Motor neuron (in vitro differentiated cells): Measurements from ENCODE around the gene ARL16. TPM values are rescaled to one million over a fixed set of nuclear protein-coding genes. Genes with fewer than 3 reads are reported as not detected.

Source experiments
- ATAC-seq, 8 experiments: fragments of 200-7000 bp; cut with Tn5 transposase; replicated peaks in 6 of 8; 2 replicates each; pipeline ENCODE4 v1.8.0; 2021; ENCODE audit warnings: mild to moderate bottlenecking in 8 of 8, moderate library complexity in 8 of 8
- H3K27ac ChIP-seq, 2 donors: fragments of 250-450 bp; sonication (Bioruptor Pico); 2 replicates each; pipeline ENCODE4 v1.9.0; 2021; ENCODE audit warnings: antibody characterized with exemption in 2 of 2, mild to moderate bottlenecking in 2 of 2, moderate library complexity in 1 of 2
- H3K4me1 ChIP-seq, 2 donors: fragments of 250-450 bp; sonication (Bioruptor Pico); replicated peaks in 1 of 2; 2 replicates each; pipeline ENCODE4 v1.6.1; 2021; ENCODE audit warnings: antibody characterized with exemption in 2 of 2, mild to moderate bottlenecking in 2 of 2, moderate library complexity in 1 of 2
- H3K4me3 ChIP-seq, 5 donors: fragments of 250-450 bp; sonication (Bioruptor Pico); 2 replicates each; pipeline ENCODE4 v1.9.0; 2021; ENCODE audit warnings: antibody characterized with exemption in 5 of 5, mild to moderate bottlenecking in 5 of 5, moderate library complexity in 4 of 5
- WGBS, 10 experiments: fragments of 450-650 bp; shearing (Covaris generic); methylation state at CpG; one replicate each; pipeline ENCODE4 v1.0.0; 2022; 5-methylcytosine and 5-hydroxymethylcytosine counted together
- in situ Hi-C, 9 experiments: fragments of 400-800 bp; cut with MboI; loops; one replicate each; pipeline ENCODE4 v1.15.0; 2021; ENCODE audit warnings: low sequenced_read_pairs in 9 of 9, low pct_unique_long_range_greater_than_20kb in 2 of 9; ENCODE audit not compliant: unreplicated experiment in 9 of 9
- total RNA-seq, 8 experiments: library from RNA; unstranded; fragments of 300-600 nt; gene quantifications; 2 replicates each; pipeline versions ENCODE4 v1.2.3 to v1.2.4, GENCODE V29; 2022

ARL16 gene
- total RNA-seq, 8 experiments from 2014 or later, result 32.5 to 76.0 (median 48.4) TPM

GRCh38 chr17:81648707-81649085, 34.9 kb downstream of the ARL16 start:
- H3K27ac ChIP-seq, result no peak overlapping the region
- ATAC-seq, result no peak
- peaks cover 0 to 3% of the 10 kb centered on the region in 2 donors for H3K4me1 ChIP-seq
- WGBS, 10 experiments, result 28 to 100% (median 80%) methylated on average over 1 to 6 of the region's 14 CpGs; no CpG with 5 or more reads in 7 of the 10 experiments
- in situ Hi-C loops, result no loop called here
- H3K4me3 ChIP-seq, result no peak overlapping the region

GRCh38 chr17:81648013-81648706, 35.4 kb downstream of the ARL16 start:
- Histone ChIP-seq H3K4me3 (no peak overlapping the region), H3K4me1 (peaks cover 0 to 3% of the 10 kb centered on the region in 2 donors), H3K27ac (no peak overlapping the region)
- ATAC-seq, result peak in 2 of 8 experiments; percentile 3 to 20
- 4 to 50% methylated on average over 2 to 5 of the region's 78 CpGs; no CpG with 5 or more reads in 8 of the 10 experiments for WGBS, 10 experiments
- in situ Hi-C loops, result no loop called here

- H3K4me1 ChIP-seq, result no peaks in the 10 kb centered on the region
- ATAC-seq, result peak in 1 of 8 experiments; percentile 1
- no peak overlapping the region for H3K4me3 ChIP-seq
- 0 to 88% (median 55%) methylated on average over 1 to 8 of the region's 21 CpGs; no CpG with 5 or more reads in 7 of the 10 experiments for WGBS, 10 experiments
- H3K27ac ChIP-seq, result no peak overlapping the region
- in situ Hi-C loops, result no loop called here
Measured at GRCh38 chr17:81647640-81648012, 36.0 kb downstream of the ARL16 start.

- H3K4me3 ChIP-seq, result no peak overlapping the region
- no peak overlapping the region for H3K27ac ChIP-seq
- peak in 3 of 8 experiments; percentile 9 to 16 (median 9) for ATAC-seq
- in situ Hi-C loops, result no loop called here
- H3K4me1 ChIP-seq, result no peaks in the 10 kb centered on the region
- WGBS, 10 experiments, result 44 to 80% (median 64%) methylated on average over 1 to 6 of the region's 12 CpGs; no CpG with 5 or more reads in 7 of the 10 experiments
Measured at GRCh38 chr17:81646869-81647600, 36.6 kb downstream of the ARL16 start.

- Histone ChIP-seq H3K27ac (no peak overlapping the region), H3K4me1 (no peaks in the 10 kb centered on the region), H3K4me3 (no peak overlapping the region)
- in situ Hi-C loops, result no loop called here
- whole genome bisulfite sequencing, 10 experiments, result 70 to 80% (median 75%) methylated on average over 1 to 11 of the region's 29 CpGs; no CpG with 5 or more reads in 5 of the 10 experiments
- ATAC-seq, result peak in 2 of 8 experiments; percentile 14
Measured at GRCh38 chr17:81644976-81645952, 38.3 kb downstream of the ARL16 start.

- WGBS, 10 experiments, result 80 to 100% (median 83%) methylated on average over 1 to 3 of the region's 15 CpGs; no CpG with 5 or more reads in 6 of the 10 experiments
- Histone ChIP-seq H3K27ac (no peak overlapping the region), H3K4me1 (no peaks in the 10 kb centered on the region), H3K4me3 (no peak overlapping the region)
- in situ Hi-C loops, result no loop called here
- ATAC-seq, result peak in 1 of 8 experiments; percentile 4
Measured at GRCh38 chr17:81644496-81644895, 39.1 kb downstream of the ARL16 start.

- Histone ChIP-seq H3K4me1 (no peaks in the 10 kb centered on the region), H3K27ac (no peak overlapping the region), H3K4me3 (no peak overlapping the region)
- in situ Hi-C loops, result no loop called here
- 43 to 91% (median 75%) methylated on average over 2 to 8 of the region's 17 CpGs; no CpG with 5 or more reads in 5 of the 10 experiments for WGBS, 10 experiments
- ATAC-seq, result peak; percentile 6 to 95 (median 26)
Measured at GRCh38 chr17:81641825-81642489, 41.6 kb downstream of the ARL16 start.

GRCh38 chr17:81640011-81640410, 43.6 kb downstream of the ARL16 start:
- in situ Hi-C loops, result no loop called here
- Histone ChIP-seq H3K27ac (no peak overlapping the region), H3K4me1 (peaks cover 8 to 9% of the 10 kb centered on the region in 2 donors), H3K4me3 (no peak overlapping the region)
- WGBS, 10 experiments, result 72 to 93% (median 82%) methylated on average over 2 to 5 of the region's 9 CpGs; no CpG with 5 or more reads in 4 of the 10 experiments
- ATAC-seq, result no peak

- WGBS, 10 experiments, result 70 to 100% (median 94%) methylated on average over 1 to 4 of the region's 4 CpGs; no CpG with 5 or more reads in 1 of the 10 experiments
- no peak for ATAC-seq
- H3K4me3 ChIP-seq, result no peak overlapping the region
- peaks cover 8 to 9% of the 10 kb centered on the region in 2 donors for H3K4me1 ChIP-seq
- H3K27ac ChIP-seq, result no peak overlapping the region
- in situ Hi-C loops, result no loop called here
Measured at GRCh38 chr17:81638683-81639082, 44.9 kb downstream of the ARL16 start.

- in situ Hi-C loops, result no loop called here
- 0 to 7% (median 0%) methylated on average over 1 to 13 of the region's 77 CpGs; no CpG with 5 or more reads in 4 of the 10 experiments for WGBS, 10 experiments
- peak; percentile 75 to 94 (median 88) for ATAC-seq
- peak within 1 kb of the TSS; percentile 73 to 99 (median 87) for H3K4me3 ChIP-seq
- peak within 1 kb of the TSS; percentile 91 to 92 for H3K27ac ChIP-seq
- peaks cover 8 to 9% of the 10 kb centered on the region in 2 donors for H3K4me1 ChIP-seq
Measured at GRCh38 chr17:81636505-81637288, 46.9 kb downstream of the ARL16 start, which contains the start of the genes NPLOC4 and TSPAN10. TSS of gene NPLOC4 (minus strand) at chr17:81637112. CDS start at chr17:81636930, 182 bp downstream. TSS of gene TSPAN10 (plus strand) at chr17:81637196. CDS start at chr17:81642413, 5,217 bp downstream.

GRCh38 chr17:81635973-81636504, 47.6 kb downstream of the ARL16 start:
- in situ Hi-C loops, result no loop called here
- Histone ChIP-seq H3K27ac (peak overlapping the region; percentile 91 to 92), H3K4me1 (peaks cover 8 to 9% of the 10 kb centered on the region in 2 donors), H3K4me3 (peak overlapping the region; percentile 73 to 99 (median 87))
- WGBS, 10 experiments, result 18 to 66% (median 36%) methylated on average over 2 to 16 of the region's 18 CpGs
- peak in 5 of 8 experiments; percentile 31 to 82 (median 43) for ATAC-seq
